ENCODE data around the gene AEBP2. TPM values are rescaled to one million over a fixed set of nuclear protein-coding genes. Genes with fewer than 3 reads are reported as not detected.
"Not testable (repeated sequence)": the region's sequence is repeated elsewhere in the genome, so short reads cannot be mapped to it uniquely, and the experiment has no call there.

Gene AEBP2
- total and polyA plus RNA-seq, 12 donors: 15.7 to 83.1 (median 43.1) TPM

DNA sequence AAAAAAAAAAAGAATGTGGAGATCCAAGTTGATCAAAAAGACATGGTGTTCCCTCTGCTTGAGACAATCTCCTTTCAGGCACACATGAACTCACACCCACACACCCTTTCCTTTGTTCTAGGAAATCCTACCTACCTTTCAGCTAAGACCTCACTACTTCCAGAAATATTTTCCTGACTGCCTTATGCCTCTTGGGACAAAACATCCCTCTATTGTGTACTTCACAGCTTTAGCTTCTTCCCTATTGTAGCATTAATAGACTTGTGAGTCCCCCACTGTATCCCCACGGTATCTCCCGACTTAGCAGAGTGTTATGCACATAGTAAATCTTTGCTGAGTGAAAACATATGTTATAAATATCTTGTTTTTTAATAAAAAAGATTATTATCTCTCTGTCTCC lies 44.9 kb upstream of the AEBP2 start:
- no peaks in the 10 kb centered on the region for H3K9me3 ChIP-seq (replicated peaks in 1 of 3)
- 77 to 89% (median 79%) methylated on average over 2 of the region's 2 CpGs for WGBS, 4 donors
- intact Hi-C loops (cut with DNase I): no loop called here

DNA sequence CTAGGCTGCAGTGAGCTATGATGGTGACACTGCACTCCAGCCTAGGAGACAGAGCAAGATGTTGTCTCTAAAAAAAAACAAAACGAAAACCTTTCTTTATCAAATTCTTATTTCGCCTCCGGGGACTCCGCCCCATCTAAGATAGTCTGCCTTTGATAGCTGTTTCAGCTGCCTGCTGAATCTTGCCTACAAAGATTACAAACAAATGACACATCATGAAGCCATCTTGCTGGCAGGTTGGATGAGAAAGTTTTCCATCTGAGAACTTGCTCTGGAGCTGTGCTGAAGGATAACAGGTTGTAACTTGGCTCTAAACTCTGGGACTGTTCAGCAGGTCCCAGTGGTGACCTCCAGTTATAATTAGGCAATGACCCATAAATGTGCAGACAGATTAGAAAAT lies 41.8 kb upstream of the AEBP2 start:
- H3K36me3 ChIP-seq (replicated peaks in 1 of 2): no peaks in the 10 kb centered on the region
- H3K27me3 ChIP-seq: no peaks in the 10 kb centered on the region
- DNase-seq: no peak
- no peak overlapping the region for H3K4me3 ChIP-seq
- WGBS, 4 donors: 83 to 92% (median 89%) methylated on average over 4 of the region's 4 CpGs
- intact Hi-C loops (cut with DNase I): no loop called here
- H3K4me1 ChIP-seq (replicated peaks in 1 of 2): no peaks in the 10 kb centered on the region
- H3K9me3 ChIP-seq (replicated peaks in 1 of 3): no peaks in the 10 kb centered on the region
- no peak overlapping the region for H3K27ac ChIP-seq
- TF ChIP-seq CTCF (IDR thresholded peaks at IDR 0.05) (no peak), POLR2A (IDR thresholded peaks at IDR 0.05) (no peak)

More for the DNA sequence above, 44.9 kb upstream of the AEBP2 start:
- DNase-seq: no peak
- no peaks in the 10 kb centered on the region for H3K4me1 ChIP-seq (replicated peaks in 1 of 2)
- no peaks in the 10 kb centered on the region for H3K27me3 ChIP-seq
- H3K27ac ChIP-seq: no peak overlapping the region
- TF ChIP-seq POLR2A (IDR thresholded peaks at IDR 0.05) (no peak), CTCF (IDR thresholded peaks at IDR 0.05) (no peak)
- H3K36me3 ChIP-seq (replicated peaks in 1 of 2): no peaks in the 10 kb centered on the region
- H3K4me3 ChIP-seq: no peak overlapping the region

DNA sequence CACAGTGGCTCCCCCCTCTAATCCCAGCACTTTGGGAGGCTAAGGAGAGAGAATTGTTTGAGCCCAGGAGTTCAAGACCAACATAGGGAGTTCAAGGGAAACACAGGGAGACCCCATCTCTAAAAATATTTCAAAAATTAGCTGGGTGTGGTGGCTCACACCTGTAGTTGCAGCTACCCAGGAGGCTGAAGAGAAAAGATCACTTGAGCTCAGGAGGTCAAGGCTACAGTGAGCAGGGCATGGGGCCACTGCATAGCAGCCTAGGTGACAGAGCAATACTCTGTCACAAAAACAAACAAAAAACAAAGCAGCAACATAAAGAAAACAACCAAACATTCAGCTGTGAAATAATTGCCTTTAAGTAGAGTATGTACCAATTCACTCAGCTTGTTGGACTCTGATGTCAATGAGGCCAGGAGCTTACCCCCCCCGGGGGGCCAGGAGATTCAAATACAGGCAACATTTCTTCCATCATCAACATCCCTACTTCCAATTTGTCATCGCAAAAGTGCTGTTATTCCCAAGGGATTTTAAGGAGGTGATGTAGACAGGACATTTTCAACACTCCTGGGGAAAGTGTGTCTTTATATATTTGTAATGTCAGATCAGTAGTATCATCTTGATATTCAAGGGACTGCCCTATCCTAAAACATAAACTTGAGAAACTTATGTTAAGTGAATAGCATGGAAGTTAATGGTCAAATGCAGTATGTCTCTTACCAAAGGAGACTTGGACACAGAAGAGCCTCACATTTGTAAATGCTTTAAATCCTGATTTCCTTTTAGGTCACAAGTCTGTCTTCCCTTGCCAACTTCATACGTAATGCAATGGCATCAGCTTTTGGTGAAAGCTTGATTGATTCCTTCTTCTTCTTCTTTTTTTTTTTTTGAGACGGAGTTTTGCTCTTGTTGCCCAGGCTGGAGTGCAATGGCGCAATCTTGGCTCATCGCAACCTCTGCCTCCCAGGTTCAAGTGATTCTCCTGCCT lies 40.6 kb upstream of the AEBP2 start:
- Histone ChIP-seq H3K4me3 (no peak overlapping the region), H3K27ac (no peak overlapping the region), H3K9me3 (replicated peaks in 1 of 3) (no peaks in the 10 kb centered on the region), H3K36me3 (replicated peaks in 1 of 2) (no peaks in the 10 kb centered on the region), H3K27me3 (no peaks in the 10 kb centered on the region), H3K4me1 (replicated peaks in 1 of 2) (no peaks in the 10 kb centered on the region)
- intact Hi-C loops (cut with DNase I): no loop called here
- no peak for TF ChIP-seq POLR2A (IDR thresholded peaks at IDR 0.05)
- TF ChIP-seq CTCF (IDR thresholded peaks at IDR 0.05): no peak
- peak in 1 of 7 donors; percentile 13 for DNase-seq
- 66 to 74% (median 70%) methylated on average over 6 of the region's 6 CpGs for WGBS, 4 donors

- H3K4me3 ChIP-seq; H3K9me3 ChIP-seq (replicated peaks in 1 of 3); H3K36me3 ChIP-seq (replicated peaks in 1 of 2); H3K27ac ChIP-seq; intact Hi-C loops (cut with DNase I); H3K27me3 ChIP-seq; H3K4me1 ChIP-seq (replicated peaks in 1 of 2); DNase-seq: not testable (repeated sequence)
- WGBS, 4 donors: 92 to 96% (median 94%) methylated on average over 9 of the region's 9 CpGs
Measured at GRCh38 chr12:19400649-19401285, 38.5 kb upstream of the AEBP2 start.

Data from adrenal gland (tissue), 12 donors.